Body of pancreas (tissue), 4 donors: ENCODE measurements around the gene KRT81. TPM values are rescaled to one million over a fixed set of nuclear protein-coding genes. Genes with fewer than 3 reads are reported as not detected.
"Not testable (repeated sequence)": the region's sequence is repeated elsewhere in the genome, so short reads cannot be mapped to it uniquely, and the experiment has no call there.

Experiments used
- ATAC-seq: fragments of 150-250 bp; one replicate; pipeline ENCODE4 v1.9.1; 2016
- DNase-seq, 4 donors: peaks; one replicate each; pipeline ENCODE4 v3.0.0-alpha.2; 2019
- H3K27ac ChIP-seq, 4 donors: fragments of 200-600 bp; sonication (generic); 1 replicate in 3 of 4; 2 replicates in 1 of 4; pipeline versions ENCODE4 v1.5.1 to v1.6.1; 2016 to 2019; ENCODE audit warnings: mild to moderate bottlenecking in 1 of 4, mixed read lengths in 1 of 4, moderate library complexity in 1 of 4
- H3K27me3 ChIP-seq, 2 donors: fragments of 200-600 bp; sonication (generic); one replicate each; pipeline ENCODE4 v1.6.0; 2016; ENCODE audit warnings: mild to moderate bottlenecking in 1 of 2
- H3K36me3 ChIP-seq, 2 donors: fragments of 200-600 bp; sonication (generic); replicated peaks in 1 of 2; 2 replicates each; pipeline ENCODE4 v1.5.1; 2016; ENCODE audit warnings: low read depth in 2 of 2; ENCODE audit not compliant: insufficient read depth in 1 of 2
- H3K4me1 ChIP-seq: fragments of 200-600 bp; sonication (generic); one replicate; pipeline ENCODE4 v1.6.0; 2016
- H3K4me3 ChIP-seq, 2 donors: fragments of 200-600 bp; sonication (generic); 1 replicate in 1 of 2; 2 replicates in 1 of 2; pipeline ENCODE4 v1.5.1; 2016 to 2019
- H3K9me3 ChIP-seq, 3 donors: fragments of 200-600 bp; sonication (generic); 1 replicate in 2 of 3; 2 replicates in 1 of 3; pipeline ENCODE4 v1.5.1; 2016
- CTCF ChIP-seq, 7 experiments: fragments of 450-650 bp in 4 of 7; fragments of 200-600 bp in 3 of 7; sonication (generic) in 3 of 7; IDR thresholded peaks; one replicate each; pipeline ENCODE4 v1.5.1; 2016 to 2019; ENCODE audit warnings: antibody characterized with exemption in 7 of 7
- POLR2A ChIP-seq, 3 donors: fragments of 450-650 bp; IDR thresholded peaks; one replicate each; pipeline ENCODE4 v1.6.1; 2016; ENCODE audit warnings: antibody characterized with exemption in 3 of 3, mild to moderate bottlenecking in 2 of 3
- WGBS, 2 donors: methylation state at CpG; one replicate each; pipeline ENCODE4 v1.1.5; 2017; 5-methylcytosine and 5-hydroxymethylcytosine counted together
- intact Hi-C: fragments of 100-400 bp; cut with DNase I; formaldehyde crosslinking; loops from one replicate; pipeline ENCODE4 v1.15.1; 2023
- total RNA-seq, 2 donors: library from RNA; depleted of rRNA; stranded (reverse); fragments of >200 nt; gene quantifications; one replicate each; pipeline ENCODE4 v1.1.0, GENCODE V29; 2016

KRT81 gene
- total RNA-seq, 2 donors from 2014 or later: not detected

GRCh38 chr12:52254180-52254964 is 37.0 kb downstream of the KRT81 start:
- Histone ChIP-seq H3K4me1 (peaks cover 47% of the 10 kb centered on the region), H3K27me3 (no peaks in the 10 kb centered on the region), H3K9me3 (no peaks in the 10 kb centered on the region), H3K36me3 (no peaks in the 10 kb centered on the region), H3K27ac (no peak overlapping the region), H3K4me3 (no peak overlapping the region)
- ATAC-seq (no peak), DNase-seq (peak in 2 of 4 donors; percentile 3 to 7)
- 91% methylated on average over 10 of the region's 10 CpGs for WGBS, 2 donors
- no peak for TF ChIP-seq CTCF (IDR thresholded peaks at IDR 0.05)
- TF ChIP-seq POLR2A (IDR thresholded peaks at IDR 0.05): no peak
- intact Hi-C loops: no loop called here

GRCh38 chr12:52253391-52254179 is 37.7 kb downstream of the KRT81 start:
- ATAC-seq: no peak
- TF ChIP-seq POLR2A (IDR thresholded peaks at IDR 0.05): no peak
- no peak for TF ChIP-seq CTCF (IDR thresholded peaks at IDR 0.05)

GRCh38 chr12:52252728-52253343 is 38.5 kb downstream of the KRT81 start:
- intact Hi-C loops: no loop called here
- Histone ChIP-seq H3K4me1 (peaks cover 50% of the 10 kb centered on the region), H3K4me3 (no peak overlapping the region), H3K9me3 (no peaks in the 10 kb centered on the region), H3K27ac (no peak overlapping the region), H3K36me3 (no peaks in the 10 kb centered on the region), H3K27me3 (no peaks in the 10 kb centered on the region)
- WGBS, 2 donors: 93 to 97% methylated on average over 11 of the region's 11 CpGs
- TF ChIP-seq POLR2A (IDR thresholded peaks at IDR 0.05) (no peak), CTCF (IDR thresholded peaks at IDR 0.05) (no peak)
- DNase-seq (peak in 2 of 4 donors; percentile 2 to 8), ATAC-seq (no peak)

More at GRCh38 chr12:52253391-52254179, 37.7 kb downstream of the KRT81 start:
- H3K27me3 ChIP-seq: no peaks in the 10 kb centered on the region
- H3K36me3 ChIP-seq: no peaks in the 10 kb centered on the region
- intact Hi-C loops: no loop called here
- 89 to 91% methylated on average over 12 to 14 of the region's 14 CpGs for WGBS, 2 donors
- H3K27ac ChIP-seq: no peak overlapping the region
- peak in 2 of 4 donors; percentile 1 to 11 for DNase-seq
- H3K4me1 ChIP-seq: peaks cover 48% of the 10 kb centered on the region
- H3K9me3 ChIP-seq: no peaks in the 10 kb centered on the region
- no peak overlapping the region for H3K4me3 ChIP-seq

GRCh38 chr12:52252175-52252615 is 39.1 kb downstream of the KRT81 start:
- intact Hi-C loops, H3K4me3 ChIP-seq, ATAC-seq, H3K9me3 ChIP-seq, H3K36me3 ChIP-seq, H3K27me3 ChIP-seq: not testable (repeated sequence)
- WGBS, 2 donors: 95% methylated on average over 8 of the region's 8 CpGs; no CpG with 5 or more reads in 1 of the 2 donors
- peaks cover 57% of the 10 kb centered on the region for H3K4me1 ChIP-seq
- peak in 1 of 4 donors; percentile 23 for DNase-seq
- peak in 1 of 7 experiments; percentile 6 for TF ChIP-seq CTCF (IDR thresholded peaks at IDR 0.05)
- peak overlapping the region in 1 of 4 donors; percentile 99 for H3K27ac ChIP-seq
